ENCODE measurements around the gene CLK2. TPM values are rescaled to one million over a fixed set of nuclear protein-coding genes. Genes with fewer than 3 reads are reported as not detected.

Gene CLK2
- total RNA-seq, 2 donors from 2014 or later, result 26.9 to 50.7 TPM

DNA sequence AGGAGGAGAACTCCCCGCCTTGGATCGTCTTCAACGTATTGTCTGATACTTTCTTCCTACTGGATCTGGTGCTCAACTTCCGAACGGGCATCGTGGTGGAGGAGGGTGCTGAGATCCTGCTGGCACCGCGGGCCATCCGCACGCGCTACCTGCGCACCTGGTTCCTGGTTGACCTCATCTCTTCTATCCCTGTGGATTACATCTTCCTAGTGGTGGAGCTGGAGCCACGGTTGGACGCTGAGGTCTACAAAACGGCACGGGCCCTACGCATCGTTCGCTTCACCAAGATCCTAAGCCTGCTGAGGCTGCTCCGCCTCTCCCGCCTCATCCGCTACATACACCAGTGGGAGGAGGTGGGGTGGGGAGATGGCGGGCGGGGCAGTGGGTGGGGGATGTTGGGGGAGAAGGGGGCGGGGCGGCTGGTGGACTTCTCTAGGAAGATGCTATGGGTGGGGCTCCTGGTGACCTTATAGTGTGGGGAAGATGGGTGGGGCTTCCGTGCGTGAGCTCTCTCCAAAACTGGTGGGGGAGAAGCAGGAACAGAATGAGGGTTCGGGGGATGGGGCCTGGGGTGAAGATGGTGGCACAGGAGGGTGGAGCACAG lies 9.3 kb upstream of the CLK2 start:
- H3K4me3 ChIP-seq, result no peak overlapping the region
- DNase-seq (ENCODE audit: low spot score) (no peak), ATAC-seq (ENCODE audit: insufficient number of reproducible peaks, low FRiP score, low read depth) (no peak)
- no peak overlapping the region for H3K27ac ChIP-seq
- H3K27me3 ChIP-seq (replicated peaks; ENCODE audit: insufficient read depth), result no peaks in the 10 kb centered on the region
- no peaks in the 10 kb centered on the region for H3K36me3 ChIP-seq
- H3K9me3 ChIP-seq, result no peaks in the 10 kb centered on the region
- TF ChIP-seq, protein P1, sequence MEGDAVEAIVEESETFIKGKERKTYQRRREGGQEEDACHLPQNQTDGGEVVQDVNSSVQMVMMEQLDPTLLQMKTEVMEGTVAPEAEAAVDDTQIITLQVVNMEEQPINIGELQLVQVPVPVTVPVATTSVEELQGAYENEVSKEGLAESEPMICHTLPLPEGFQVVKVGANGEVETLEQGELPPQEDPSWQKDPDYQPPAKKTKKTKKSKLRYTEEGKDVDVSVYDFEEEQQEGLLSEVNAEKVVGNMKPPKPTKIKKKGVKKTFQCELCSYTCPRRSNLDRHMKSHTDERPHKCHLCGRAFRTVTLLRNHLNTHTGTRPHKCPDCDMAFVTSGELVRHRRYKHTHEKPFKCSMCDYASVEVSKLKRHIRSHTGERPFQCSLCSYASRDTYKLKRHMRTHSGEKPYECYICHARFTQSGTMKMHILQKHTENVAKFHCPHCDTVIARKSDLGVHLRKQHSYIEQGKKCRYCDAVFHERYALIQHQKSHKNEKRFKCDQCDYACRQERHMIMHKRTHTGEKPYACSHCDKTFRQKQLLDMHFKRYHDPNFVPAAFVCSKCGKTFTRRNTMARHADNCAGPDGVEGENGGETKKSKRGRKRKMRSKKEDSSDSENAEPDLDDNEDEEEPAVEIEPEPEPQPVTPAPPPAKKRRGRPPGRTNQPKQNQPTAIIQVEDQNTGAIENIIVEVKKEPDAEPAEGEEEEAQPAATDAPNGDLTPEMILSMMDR (IDR thresholded peaks at IDR 0.05), result no peak
- peaks cover 6 to 9% of the 10 kb centered on the region in 2 donors for H3K4me1 ChIP-seq (ENCODE audit: control insufficient read depth in 1 of 2, low read depth in 2 of 2)

DNA sequence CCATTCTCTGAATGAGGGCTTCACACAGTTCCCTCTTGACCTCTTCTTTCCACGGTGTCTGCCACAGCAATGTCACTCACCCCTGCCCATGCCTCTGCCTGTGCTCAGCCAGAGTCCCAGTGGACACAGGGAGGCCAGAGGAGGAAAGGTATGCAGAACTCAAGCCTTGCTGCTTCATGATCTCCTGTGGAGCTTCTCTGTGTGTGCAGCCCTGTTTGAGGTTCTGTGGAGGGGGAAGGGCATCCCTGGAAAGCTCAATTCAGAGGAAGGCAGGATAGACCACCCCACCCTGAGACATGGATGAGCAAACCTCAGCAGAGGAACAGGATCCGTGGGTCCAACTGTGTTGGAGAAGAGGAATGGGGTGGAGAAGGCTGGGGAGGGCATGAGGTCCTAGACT lies 6.0 kb upstream of the CLK2 start:
- DNase-seq (ENCODE audit: low spot score), result no peak
- Histone ChIP-seq H3K36me3 (no peaks in the 10 kb centered on the region), H3K27me3 (replicated peaks; ENCODE audit: insufficient read depth) (no peaks in the 10 kb centered on the region), H3K4me1 (ENCODE audit: control insufficient read depth in 1 of 2, low read depth in 2 of 2) (peaks cover 11 to 14% of the 10 kb centered on the region in 2 donors), H3K27ac (no peak overlapping the region), H3K9me3 (no peaks in the 10 kb centered on the region), H3K4me3 (no peak overlapping the region)
- TF ChIP-seq, protein P1 (IDR thresholded peaks at IDR 0.05), result no peak
- ATAC-seq (ENCODE audit: insufficient number of reproducible peaks, low FRiP score, low read depth), result no peak

DNA sequence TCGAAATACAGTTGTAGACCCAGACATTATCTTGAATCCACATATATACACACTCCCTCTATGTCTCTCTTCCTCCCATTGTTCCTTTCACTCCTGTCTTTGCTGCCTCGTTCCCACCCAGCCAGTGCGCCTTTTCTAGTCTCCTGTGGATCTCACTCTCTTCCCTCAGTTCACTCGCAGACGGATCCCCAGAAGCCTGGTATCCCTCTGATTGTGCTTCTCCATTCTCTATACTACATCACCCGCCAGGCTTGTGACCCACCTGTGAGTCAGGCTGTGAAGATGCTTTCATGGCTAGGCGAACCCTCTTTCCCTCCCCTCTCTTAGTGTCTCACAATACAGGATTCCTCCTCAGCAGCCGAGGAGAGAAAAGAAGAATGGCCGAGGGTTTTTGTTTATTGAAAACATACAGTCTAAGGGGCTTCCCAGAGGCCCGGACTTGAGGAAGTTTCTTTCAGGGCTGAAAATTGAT lies 5.4 kb upstream of the CLK2 start:
- TF ChIP-seq, protein P1 (IDR thresholded peaks at IDR 0.05), result no peak

DNA sequence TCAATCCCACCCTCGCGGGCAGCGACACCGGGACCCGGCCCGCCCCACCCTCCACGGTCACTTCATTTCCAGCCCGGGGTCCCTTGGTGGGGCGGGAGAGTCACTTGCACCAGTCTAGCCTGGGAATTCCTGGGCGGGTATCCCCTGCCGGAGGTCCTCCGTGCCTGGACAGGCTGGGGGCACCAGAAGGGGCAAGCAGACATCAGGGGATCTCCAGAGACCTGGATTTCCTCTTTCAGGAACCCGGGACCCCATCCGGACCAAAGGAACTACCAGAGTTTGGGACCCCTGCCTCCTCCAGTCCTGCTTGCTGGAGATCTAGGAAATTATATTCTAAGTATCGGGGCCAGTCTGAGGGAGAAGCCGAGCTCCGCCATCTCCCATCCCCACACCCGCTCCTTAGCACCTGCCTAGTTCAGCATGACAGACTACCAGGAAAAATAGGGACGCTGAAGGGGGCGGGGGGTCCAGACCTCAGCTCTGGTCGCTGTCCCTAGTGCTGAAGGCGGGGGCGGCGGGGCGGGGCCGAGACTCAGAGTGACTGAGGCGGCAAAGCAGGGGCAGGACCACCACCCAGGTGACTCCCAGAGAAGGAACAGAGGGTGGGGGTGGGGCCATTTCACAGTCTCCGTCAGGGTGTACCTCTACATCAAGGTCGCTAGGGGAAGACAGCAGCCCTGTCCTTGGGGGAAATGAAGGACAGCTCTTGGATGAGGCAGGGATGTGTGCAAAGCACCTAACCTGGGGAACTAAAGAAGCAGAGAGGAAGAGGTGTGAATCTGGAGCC lies 4.8 kb upstream of the CLK2 start:
- ATAC-seq (ENCODE audit: insufficient number of reproducible peaks, low FRiP score, low read depth) (no peak), DNase-seq (ENCODE audit: low spot score) (no peak)
- TF ChIP-seq, protein P1 (IDR thresholded peaks at IDR 0.05), result peak; percentile 23
- Histone ChIP-seq H3K36me3 (no peaks in the 10 kb centered on the region), H3K4me3 (peak overlapping the region; percentile 89), H3K4me1 (ENCODE audit: control insufficient read depth in 1 of 2, low read depth in 2 of 2) (peaks cover 11 to 19% of the 10 kb centered on the region in 2 donors), H3K27ac (peak overlapping the region; percentile 48 to 52), H3K9me3 (no peaks in the 10 kb centered on the region), H3K27me3 (replicated peaks; ENCODE audit: insufficient read depth) (no peaks in the 10 kb centered on the region)

More for the DNA sequence above, 5.4 kb upstream of the CLK2 start:
- DNase-seq (ENCODE audit: low spot score) (no peak), ATAC-seq (ENCODE audit: insufficient number of reproducible peaks, low FRiP score, low read depth) (no peak)
- Histone ChIP-seq H3K9me3 (no peaks in the 10 kb centered on the region), H3K36me3 (no peaks in the 10 kb centered on the region), H3K27me3 (replicated peaks; ENCODE audit: insufficient read depth) (no peaks in the 10 kb centered on the region), H3K4me1 (ENCODE audit: control insufficient read depth in 1 of 2, low read depth in 2 of 2) (peaks cover 11 to 18% of the 10 kb centered on the region in 2 donors), H3K27ac (no peak overlapping the region), H3K4me3 (no peak overlapping the region)
